GM19043 (cell line): Measurements from ENCODE around the gene NMT1.

Experiments used
- ATAC-seq: cut with Tn5 transposase; IDR thresholded peaks from one replicate; pipeline ENCODE4 v1.9.1; 2021; ENCODE audit warnings: low read depth; ENCODE audit not compliant: unreplicated experiment

The NMT1 gene

GRCh38 chr17:45102856-45103255 is 41.7 kb downstream of the NMT1 start:
- no peak for ATAC-seq

GRCh38 chr17:45103269-45103795 is 42.2 kb downstream of the NMT1 start:
- no peak for ATAC-seq

- no peak for ATAC-seq
Observed at GRCh38 chr17:45104029-45104428, 42.9 kb downstream of the NMT1 start.

GRCh38 chr17:45104497-45104896 is 43.4 kb downstream of the NMT1 start:
- no peak for ATAC-seq

- ATAC-seq: no peak
Observed at GRCh38 chr17:45104907-45105624, 43.9 kb downstream of the NMT1 start.

DNA sequence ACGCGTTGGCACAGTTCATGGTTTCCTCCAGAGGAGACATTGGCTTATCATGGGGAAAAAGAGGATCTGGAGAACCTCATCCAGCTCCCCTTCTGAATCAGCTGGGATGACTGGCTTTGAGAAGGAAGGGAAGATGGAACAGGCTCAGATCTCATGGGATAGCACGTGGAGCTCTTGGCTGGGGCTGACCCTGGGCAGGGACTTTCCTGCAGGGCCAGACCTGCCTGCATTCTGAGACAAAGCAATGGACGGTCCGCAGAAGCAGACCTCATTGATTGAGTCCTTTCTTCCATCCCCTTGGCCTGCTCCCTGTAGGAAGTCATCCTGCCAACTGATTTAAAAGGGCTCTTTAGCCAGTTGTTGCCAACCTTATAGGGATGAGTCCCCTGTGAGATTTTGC is 45.0 kb downstream of the NMT1 start:
- no peak for ATAC-seq

GRCh38 chr17:45106582-45106981 is 45.5 kb downstream of the NMT1 start:
- ATAC-seq: no peak

- ATAC-seq: no peak
Observed at GRCh38 chr17:45107293-45108010, 46.3 kb downstream of the NMT1 start.

GRCh38 chr17:45108051-45108450 is 46.9 kb downstream of the NMT1 start:
- ATAC-seq: no peak

DNA sequence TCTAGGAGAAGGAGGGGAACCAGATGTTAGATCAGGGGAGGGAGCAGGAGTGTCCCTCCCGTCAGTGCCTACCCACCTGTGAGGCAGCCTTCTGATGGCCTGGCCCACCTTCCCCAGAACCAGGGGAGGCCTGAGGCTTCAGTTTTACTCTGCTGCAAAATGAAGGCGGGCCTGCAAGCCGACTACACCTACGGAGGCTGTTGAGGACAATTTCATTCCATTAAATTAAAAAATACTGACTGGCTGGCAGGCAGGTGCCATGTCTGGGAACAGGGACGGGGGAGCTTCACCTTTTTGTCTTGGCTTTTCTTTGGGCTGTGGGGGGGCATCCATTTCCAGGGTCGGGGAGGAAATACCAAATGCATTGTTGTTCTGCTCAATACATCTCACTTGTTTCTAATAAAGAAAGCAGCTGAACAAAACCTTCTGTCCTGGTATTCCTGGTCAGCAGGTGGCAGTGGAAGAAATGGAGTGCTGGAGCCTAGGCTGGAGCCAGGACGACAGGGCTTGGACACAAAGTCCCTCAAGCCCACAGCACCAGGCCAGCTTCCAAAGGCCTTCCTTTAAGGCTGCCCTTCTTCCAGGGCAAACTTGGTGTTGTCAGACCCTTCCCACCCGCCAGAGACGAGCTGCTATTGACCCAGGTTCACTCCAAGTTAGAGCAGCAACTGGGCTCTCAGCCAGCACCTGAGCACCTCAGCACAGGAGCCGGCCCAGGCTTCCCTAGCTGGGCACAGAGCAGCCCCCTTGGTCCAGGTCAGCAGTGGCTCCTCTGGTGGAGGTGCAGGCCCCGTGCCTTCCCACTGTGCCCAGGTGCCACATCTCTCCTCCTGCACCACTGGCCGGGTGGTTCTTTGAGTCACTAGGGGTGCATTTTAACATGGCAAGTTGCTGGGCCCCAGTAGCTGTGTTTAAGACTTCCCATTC is 47.7 kb downstream of the NMT1 start:
- ATAC-seq: no peak

GRCh38 chr17:45110676-45111611 is 49.8 kb downstream of the NMT1 start:
- no peak for ATAC-seq

GRCh38 chr17:45111850-45112249 is 50.7 kb downstream of the NMT1 start:
- ATAC-seq: no peak

DNA sequence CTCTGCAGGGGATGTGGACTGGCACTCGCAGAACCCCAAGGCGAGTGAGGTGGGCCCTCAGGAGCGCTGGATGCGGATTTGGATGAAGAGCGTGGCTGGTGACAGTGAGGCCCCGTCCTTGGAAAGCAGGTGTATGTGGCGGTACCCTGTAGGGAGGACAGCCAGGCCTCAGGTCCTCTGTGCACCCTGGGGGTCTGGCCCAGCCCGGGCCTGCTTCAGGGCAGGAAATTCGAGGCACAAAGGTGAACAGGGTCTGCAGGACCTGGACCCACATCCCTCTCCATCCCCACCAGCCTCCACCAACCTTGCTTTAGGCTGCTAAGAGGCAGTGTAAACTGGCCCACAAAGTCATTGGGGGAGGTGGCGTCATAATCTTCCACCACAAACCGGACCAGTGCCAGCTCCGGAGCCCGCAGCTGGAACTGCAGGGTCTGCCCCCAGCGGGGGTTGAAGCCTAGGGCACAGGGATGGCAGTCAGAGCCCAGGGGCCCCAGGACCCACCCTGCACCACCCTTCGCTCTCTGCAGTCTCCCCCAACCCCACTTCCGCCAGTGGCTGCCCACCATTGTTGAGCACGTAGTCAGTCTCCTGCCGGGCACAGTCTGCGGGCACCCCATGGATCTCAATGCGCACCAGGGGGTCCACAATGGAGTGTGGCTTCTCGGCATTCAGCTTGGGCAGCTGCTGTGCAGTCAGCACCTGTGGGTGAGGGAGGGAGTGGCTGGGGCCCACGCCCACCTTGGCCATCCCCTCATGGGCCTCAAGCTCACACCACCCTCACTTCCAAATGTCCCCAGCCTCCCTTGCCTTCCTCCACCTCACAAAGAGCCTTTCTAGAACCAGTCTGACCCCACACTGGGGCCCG is 51.7 kb downstream of the NMT1 start:
- ATAC-seq: no peak

DNA sequence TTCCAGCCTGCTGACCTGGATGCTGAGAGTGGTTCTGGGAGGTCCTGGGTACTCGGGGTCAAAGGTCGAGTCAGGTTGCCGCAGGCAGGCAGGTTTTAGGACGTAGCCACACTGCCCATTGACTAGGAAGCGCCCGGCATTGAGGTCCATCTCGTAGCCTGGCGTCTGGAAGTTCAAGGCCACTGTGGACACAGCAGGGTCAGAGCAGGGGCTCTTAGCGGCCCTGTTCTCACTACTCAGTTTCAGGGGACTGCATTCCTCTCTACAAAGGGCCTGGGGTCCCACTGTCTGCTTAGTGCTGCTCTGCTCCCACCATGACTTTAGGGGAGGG is 52.3 kb downstream of the NMT1 start:
- ATAC-seq: no peak

GRCh38 chr17:45114117-45114932 is 53.2 kb downstream of the NMT1 start:
- no peak for ATAC-seq

GRCh38 chr17:45115015-45115625 is 54.0 kb downstream of the NMT1 start:
- ATAC-seq: no peak

GRCh38 chr17:45115871-45116270 is 54.8 kb downstream of the NMT1 start:
- ATAC-seq: no peak
